Fibroblast of pulmonary artery (primary cell): ENCODE results near the gene VSNL1.
A peak's percentile ranks its signal among the peaks of the same experiment; 100 is the strongest.

Experiments
- DNase-seq: peaks from one replicate; pipeline ENCODE4 v3.0.0-alpha.2; 2010; ENCODE audit warnings: low read depth
- H3K4me3 ChIP-seq: replicated peaks from 2 replicates; pipeline ENCODE4 v1.5.1; 2011; ENCODE audit warnings: low read depth, mild to moderate bottlenecking, control low read depth, low read length, moderate library complexity
- TF ChIP-seq, protein P1 (sequence below): IDR thresholded peaks from 2 replicates; pipeline ENCODE4 v1.5.1; 2011; ENCODE audit warnings: mild to moderate bottlenecking, control low read depth, low read length, inconsistent platforms; ENCODE audit errors: missing control alignments

Gene VSNL1

DNA sequence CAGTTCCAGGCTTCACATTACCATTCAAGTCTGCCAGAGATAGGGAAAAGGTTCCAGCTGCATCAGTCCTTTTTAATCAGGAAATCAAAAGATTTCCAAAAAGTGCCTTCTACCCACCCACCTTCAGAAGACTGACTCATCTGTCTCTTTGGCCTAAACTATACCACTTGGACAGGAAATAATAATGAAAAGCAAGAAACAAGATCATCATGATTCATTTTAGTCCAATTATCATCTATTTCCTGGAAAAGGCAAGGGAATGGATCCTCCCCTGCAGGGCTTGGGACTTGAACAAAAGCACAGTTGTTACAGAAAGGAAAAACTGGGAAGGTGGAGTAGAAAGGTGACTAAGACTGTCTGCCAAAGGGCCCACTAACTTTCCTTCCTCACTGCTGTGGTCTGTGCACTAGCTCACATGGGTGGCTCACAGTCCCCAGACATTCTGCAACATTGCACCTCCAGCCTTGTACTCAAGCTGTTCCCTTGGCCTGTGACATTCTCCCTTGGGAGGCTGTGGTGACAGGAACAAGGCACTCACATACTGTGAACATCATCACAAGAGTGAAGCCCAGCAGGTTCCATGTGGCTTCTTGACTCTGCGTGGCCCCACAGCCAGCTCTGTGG is 75.3 kb downstream of the VSNL1 start:
- peak; percentile 71 for DNase-seq
- no peak overlapping the region for H3K4me3 ChIP-seq
- TF ChIP-seq, protein P1, sequence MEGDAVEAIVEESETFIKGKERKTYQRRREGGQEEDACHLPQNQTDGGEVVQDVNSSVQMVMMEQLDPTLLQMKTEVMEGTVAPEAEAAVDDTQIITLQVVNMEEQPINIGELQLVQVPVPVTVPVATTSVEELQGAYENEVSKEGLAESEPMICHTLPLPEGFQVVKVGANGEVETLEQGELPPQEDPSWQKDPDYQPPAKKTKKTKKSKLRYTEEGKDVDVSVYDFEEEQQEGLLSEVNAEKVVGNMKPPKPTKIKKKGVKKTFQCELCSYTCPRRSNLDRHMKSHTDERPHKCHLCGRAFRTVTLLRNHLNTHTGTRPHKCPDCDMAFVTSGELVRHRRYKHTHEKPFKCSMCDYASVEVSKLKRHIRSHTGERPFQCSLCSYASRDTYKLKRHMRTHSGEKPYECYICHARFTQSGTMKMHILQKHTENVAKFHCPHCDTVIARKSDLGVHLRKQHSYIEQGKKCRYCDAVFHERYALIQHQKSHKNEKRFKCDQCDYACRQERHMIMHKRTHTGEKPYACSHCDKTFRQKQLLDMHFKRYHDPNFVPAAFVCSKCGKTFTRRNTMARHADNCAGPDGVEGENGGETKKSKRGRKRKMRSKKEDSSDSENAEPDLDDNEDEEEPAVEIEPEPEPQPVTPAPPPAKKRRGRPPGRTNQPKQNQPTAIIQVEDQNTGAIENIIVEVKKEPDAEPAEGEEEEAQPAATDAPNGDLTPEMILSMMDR = no peak

DNA sequence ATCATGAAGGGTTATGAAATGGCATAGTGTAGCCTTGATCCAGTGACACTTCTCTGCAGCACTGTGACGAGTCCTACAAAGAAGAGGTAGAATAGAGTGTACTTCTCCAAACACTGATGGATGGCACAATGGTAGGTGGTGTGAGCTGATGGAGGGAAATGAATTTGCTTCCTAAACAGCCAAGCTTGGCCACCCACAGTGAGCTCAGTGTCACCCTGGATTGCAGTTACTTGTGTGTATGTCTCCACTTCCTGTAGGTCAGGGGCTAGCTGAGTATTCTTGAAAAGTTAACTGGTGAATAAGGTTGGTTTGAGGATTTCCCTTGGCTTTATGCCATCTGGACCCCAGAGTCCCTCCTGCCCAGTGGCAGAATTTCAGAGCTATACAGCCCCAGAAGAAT is 75.9 kb downstream of the VSNL1 start:
- H3K4me3 ChIP-seq = no peak overlapping the region
- no peak for DNase-seq
- TF ChIP-seq, protein P1 = no peak

DNA sequence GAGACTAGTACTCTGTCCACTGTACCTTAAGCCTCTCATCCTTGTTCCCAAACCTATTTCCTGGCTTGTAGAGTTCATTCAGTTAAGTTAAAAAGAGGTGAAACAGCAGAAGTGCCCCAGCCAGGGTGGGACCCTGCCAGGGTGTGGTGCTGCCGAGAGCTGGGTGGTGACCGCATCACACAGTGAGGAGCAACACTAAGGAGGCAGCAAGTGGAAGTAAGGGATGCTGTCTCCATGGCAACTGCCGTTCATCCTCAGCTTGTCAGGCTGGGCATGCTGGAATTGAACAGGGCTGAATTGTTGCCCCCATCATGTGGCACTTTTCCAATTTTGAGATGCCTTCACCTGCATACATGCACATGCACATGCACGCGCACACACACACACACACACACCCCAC is 77.0 kb downstream of the VSNL1 start:
- TF ChIP-seq, protein P1 = no peak
- no peak for DNase-seq

DNA sequence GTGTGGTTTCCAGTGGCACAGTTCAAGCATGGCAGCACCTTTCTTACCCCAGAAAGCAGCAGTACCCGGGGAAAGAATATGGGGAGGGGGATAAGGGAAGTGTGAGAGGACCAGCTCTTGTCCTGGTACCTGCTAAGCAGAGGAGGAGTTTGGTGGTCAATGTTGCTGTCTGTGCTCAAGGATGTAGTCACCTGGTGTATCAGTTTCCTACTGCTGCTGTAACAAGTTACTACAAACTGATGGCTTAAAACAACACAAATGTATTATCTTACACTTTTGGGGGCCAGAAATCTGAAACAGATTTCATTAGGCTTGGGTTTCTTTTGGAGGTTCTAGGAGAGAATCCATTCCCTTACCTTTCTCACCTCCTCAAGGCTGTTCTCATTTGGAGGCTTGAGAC is 77.5 kb downstream of the VSNL1 start:
- no peak for DNase-seq
- no peak overlapping the region for H3K4me3 ChIP-seq
- TF ChIP-seq, protein P1 = no peak

More for the DNA sequence above, 77.0 kb downstream of the VSNL1 start:
- no peak overlapping the region for H3K4me3 ChIP-seq

DNA sequence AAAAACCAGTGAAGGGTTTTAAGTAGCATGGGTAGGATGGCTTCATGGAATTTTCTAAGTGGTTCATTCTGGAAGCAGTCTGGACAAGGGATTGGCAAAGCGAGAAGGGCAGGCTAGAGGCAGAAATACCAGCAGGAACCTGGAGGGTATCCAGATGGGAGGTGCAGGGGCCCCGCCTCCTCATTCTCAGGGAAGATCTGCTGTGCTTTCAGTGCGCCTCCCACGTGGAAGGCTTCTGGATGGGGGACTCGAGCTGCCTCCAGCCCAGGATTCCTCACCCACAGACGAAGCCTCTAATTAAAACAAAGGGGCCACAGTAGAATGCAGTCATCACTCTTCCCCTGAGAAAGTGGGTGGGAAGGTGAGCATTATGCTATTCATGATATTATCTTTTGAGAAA is 79.8 kb downstream of the VSNL1 start:
- no peak overlapping the region for H3K4me3 ChIP-seq
- peak; percentile 63 for DNase-seq

DNA sequence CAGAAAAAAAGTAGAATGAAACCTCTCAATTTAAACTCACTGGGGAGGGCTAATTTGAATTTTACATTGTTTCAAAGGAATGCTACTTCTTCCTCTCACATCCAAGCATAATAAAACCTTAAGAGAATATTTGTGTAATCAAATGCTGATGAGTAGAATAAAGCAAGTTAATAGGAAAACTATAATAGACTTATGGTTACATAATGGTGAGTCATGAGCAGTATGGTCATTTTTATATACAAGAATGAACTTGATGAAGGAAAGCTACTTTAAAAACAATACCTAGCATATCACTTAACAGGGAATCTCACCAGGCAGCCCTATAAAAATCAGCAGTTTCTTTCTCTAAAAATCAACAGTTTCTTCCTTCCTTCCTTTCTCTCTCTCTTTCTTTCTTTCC is 80.3 kb downstream of the VSNL1 start:
- DNase-seq = peak; percentile 56
- no peak overlapping the region for H3K4me3 ChIP-seq

More for the DNA sequence above, 79.8 kb downstream of the VSNL1 start:
- TF ChIP-seq, protein P1 = no peak

DNA sequence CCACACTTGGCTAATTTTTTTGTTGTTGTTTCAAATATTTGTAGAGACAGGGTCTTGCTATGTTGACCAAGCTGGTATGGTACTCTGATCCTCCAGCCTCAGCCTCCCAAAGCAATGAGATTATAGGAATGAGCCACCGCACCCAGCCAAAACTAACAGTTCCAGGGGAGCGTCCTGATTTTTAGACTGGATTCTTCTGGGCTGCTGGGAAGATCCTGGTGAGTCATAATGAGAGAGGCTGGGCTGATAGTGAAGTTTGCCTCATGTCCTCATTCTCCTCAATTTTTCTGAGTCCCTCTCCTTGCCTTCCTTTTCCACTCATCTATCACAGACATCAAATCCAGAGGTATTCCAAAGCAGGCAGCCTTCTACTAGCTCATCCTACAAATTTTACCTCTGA is 81.3 kb downstream of the VSNL1 start:
- H3K4me3 ChIP-seq = no peak overlapping the region
- TF ChIP-seq, protein P1 = no peak
- DNase-seq = peak; percentile 56

More for the DNA sequence above, 80.3 kb downstream of the VSNL1 start:
- TF ChIP-seq, protein P1 = no peak
